GM21528 (cell line): Measurements from ENCODE around the gene ZNF737.
"Not testable (repeated sequence)": the region's sequence is repeated elsewhere in the genome, so short reads cannot be mapped to it uniquely, and the experiment has no call there.

ENCODE experiments used
- ATAC-seq: cut with Tn5 transposase; IDR thresholded peaks from one replicate; pipeline ENCODE4 v1.9.1; 2021; ENCODE audit warnings: mild to moderate bottlenecking, moderate library complexity; ENCODE audit not compliant: unreplicated experiment, low FRiP score

The ZNF737 gene

GRCh38 chr19:20565321-20566018, at the start of gene ZNF737:
Gene ZNF737, minus strand, starts transcription at chr19:20565781. Its CDS starts 141 bp downstream, at chr19:20565640.
- peak; percentile 93 for ATAC-seq

GRCh38 chr19:20614971-20615370, 49.4 kb upstream of the ZNF737 start:
- ATAC-seq, result not testable (repeated sequence)

GRCh38 chr19:20612711-20613316, 47.2 kb upstream of the ZNF737 start:
- ATAC-seq, result no peak

- ATAC-seq, result no peak
Observed at GRCh38 chr19:20611866-20612265, 46.3 kb upstream of the ZNF737 start.

- no peak for ATAC-seq
Observed at GRCh38 chr19:20607943-20608342, 42.4 kb upstream of the ZNF737 start.

GRCh38 chr19:20558571-20558970, 7.0 kb downstream of the ZNF737 start:
- ATAC-seq, result no peak

- ATAC-seq, result no peak
Observed at GRCh38 chr19:20558011-20558410, 7.6 kb downstream of the ZNF737 start.

GRCh38 chr19:20544667-20545333, 20.8 kb downstream of the ZNF737 start:
- not testable (repeated sequence) for ATAC-seq

- ATAC-seq, result not testable (repeated sequence)
Observed at GRCh38 chr19:20530303-20530702, 35.3 kb downstream of the ZNF737 start.

GRCh38 chr19:20513189-20513904, 52.2 kb downstream of the ZNF737 start:
- ATAC-seq, result no peak

GRCh38 chr19:20503476-20503875, 62.1 kb downstream of the ZNF737 start:
- no peak for ATAC-seq
